Measurements from ENCODE around the gene EDA2R. TPM values are rescaled to one million over a fixed set of nuclear protein-coding genes. Genes with fewer than 3 reads are reported as not detected.

The EDA2R gene
- total RNA-seq, 1 experiment from 2014 or later, result 0.05 TPM

DNA sequence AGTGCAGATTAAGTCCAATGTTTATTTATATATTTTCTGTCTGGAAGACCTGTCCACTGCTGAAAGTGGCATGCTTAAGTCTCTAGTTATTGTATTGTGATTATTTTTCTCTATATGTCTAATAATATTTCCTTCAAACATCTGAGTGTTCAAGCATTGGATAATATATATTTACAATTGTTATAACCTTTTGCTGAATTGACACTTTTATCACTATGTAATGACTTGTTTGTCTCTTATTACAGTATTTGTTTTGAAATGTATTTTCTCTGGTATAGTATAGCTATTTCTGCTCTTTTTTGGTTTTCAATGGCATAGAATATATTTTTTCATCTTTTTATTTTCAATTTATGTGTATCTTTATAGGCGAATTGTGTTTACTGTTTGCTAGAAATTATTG is 59.7 kb downstream of the EDA2R start:
- no peaks in the 10 kb centered on the region for H3K4me1 ChIP-seq (ENCODE audit: control insufficient read depth, insufficient read depth, low read length)
- intact Hi-C loops (cut with micrococcal nuclease; ENCODE audit: unreplicated experiment), result no loop called here
- TF ChIP-seq, protein P1, sequence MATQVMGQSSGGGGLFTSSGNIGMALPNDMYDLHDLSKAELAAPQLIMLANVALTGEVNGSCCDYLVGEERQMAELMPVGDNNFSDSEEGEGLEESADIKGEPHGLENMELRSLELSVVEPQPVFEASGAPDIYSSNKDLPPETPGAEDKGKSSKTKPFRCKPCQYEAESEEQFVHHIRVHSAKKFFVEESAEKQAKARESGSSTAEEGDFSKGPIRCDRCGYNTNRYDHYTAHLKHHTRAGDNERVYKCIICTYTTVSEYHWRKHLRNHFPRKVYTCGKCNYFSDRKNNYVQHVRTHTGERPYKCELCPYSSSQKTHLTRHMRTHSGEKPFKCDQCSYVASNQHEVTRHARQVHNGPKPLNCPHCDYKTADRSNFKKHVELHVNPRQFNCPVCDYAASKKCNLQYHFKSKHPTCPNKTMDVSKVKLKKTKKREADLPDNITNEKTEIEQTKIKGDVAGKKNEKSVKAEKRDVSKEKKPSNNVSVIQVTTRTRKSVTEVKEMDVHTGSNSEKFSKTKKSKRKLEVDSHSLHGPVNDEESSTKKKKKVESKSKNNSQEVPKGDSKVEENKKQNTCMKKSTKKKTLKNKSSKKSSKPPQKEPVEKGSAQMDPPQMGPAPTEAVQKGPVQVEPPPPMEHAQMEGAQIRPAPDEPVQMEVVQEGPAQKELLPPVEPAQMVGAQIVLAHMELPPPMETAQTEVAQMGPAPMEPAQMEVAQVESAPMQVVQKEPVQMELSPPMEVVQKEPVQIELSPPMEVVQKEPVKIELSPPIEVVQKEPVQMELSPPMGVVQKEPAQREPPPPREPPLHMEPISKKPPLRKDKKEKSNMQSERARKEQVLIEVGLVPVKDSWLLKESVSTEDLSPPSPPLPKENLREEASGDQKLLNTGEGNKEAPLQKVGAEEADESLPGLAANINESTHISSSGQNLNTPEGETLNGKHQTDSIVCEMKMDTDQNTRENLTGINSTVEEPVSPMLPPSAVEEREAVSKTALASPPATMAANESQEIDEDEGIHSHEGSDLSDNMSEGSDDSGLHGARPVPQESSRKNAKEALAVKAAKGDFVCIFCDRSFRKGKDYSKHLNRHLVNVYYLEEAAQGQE (IDR thresholded peaks at IDR 0.05; ENCODE audit: insufficient read depth in 1 of 2, low read depth in 2 of 2, low read length in 1 of 2), result no peak
- no peak for TF ChIP-seq POLR2AphosphoS5 (IDR thresholded peaks at IDR 0.05; ENCODE audit: low read depth, low read length)
- TF ChIP-seq, protein P2, sequence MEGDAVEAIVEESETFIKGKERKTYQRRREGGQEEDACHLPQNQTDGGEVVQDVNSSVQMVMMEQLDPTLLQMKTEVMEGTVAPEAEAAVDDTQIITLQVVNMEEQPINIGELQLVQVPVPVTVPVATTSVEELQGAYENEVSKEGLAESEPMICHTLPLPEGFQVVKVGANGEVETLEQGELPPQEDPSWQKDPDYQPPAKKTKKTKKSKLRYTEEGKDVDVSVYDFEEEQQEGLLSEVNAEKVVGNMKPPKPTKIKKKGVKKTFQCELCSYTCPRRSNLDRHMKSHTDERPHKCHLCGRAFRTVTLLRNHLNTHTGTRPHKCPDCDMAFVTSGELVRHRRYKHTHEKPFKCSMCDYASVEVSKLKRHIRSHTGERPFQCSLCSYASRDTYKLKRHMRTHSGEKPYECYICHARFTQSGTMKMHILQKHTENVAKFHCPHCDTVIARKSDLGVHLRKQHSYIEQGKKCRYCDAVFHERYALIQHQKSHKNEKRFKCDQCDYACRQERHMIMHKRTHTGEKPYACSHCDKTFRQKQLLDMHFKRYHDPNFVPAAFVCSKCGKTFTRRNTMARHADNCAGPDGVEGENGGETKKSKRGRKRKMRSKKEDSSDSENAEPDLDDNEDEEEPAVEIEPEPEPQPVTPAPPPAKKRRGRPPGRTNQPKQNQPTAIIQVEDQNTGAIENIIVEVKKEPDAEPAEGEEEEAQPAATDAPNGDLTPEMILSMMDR (IDR thresholded peaks at IDR 0.05), result no peak
- no peak for TF ChIP-seq TCF7L2 (IDR thresholded peaks at IDR 0.05; ENCODE audit: low read depth, low read length)
- TF ChIP-seq SIN3A (IDR thresholded peaks at IDR 0.05; ENCODE audit: borderline replicate concordance, insufficient read depth, low read depth, low read length), result no peak
- H3K9me3 ChIP-seq (ENCODE audit: control insufficient read depth, insufficient read depth, low read depth, low read length), result no peaks in the 10 kb centered on the region
- no peaks in the 10 kb centered on the region for H3K36me3 ChIP-seq (ENCODE audit: control insufficient read depth, insufficient read depth, low read length)
- ATAC-seq (no peak), DNase-seq (ENCODE audit: low read depth, low spot score) (no peak)
- CTCF ChIA-PET, result no interaction called here
- H3K27me3 ChIP-seq (ENCODE audit: control insufficient read depth, insufficient read depth, low read length), result no peaks in the 10 kb centered on the region
- in situ Hi-C loops (cut with HindIII; ENCODE audit: low pct_unique_long_range_greater_than_20kb, low sequenced_read_pairs), result no loop called here
- no peak overlapping the region for H3K27ac ChIP-seq (ENCODE audit: low read length)
- no TSS peak for BruUV-seq (replicated peaks)
- H3K4me3 ChIP-seq (ENCODE audit: low read depth in 2 of 2, low read length in 2 of 2), result no peak overlapping the region
- POLR2A ChIA-PET, result no interaction called here

DNA sequence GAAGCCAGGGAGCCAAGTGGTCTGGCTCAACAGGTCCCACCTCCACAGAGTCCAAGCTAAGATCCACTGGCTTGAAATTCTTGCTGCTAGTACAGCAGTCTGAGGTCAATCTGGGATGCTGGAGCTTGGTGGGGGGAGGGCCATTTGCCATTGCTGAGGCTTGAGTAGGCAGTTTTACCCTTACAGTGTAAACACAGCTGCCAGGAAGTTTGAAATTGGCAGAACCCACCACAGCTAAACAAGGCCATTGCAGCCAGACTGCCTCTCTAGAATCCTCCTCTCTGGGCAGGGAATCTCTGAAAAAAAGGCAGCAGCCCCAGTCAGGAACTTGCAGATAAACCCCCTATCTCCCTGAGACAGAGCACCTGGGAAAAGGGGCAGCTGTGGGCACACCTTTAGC is 84.9 kb downstream of the EDA2R start:
- no peaks in the 10 kb centered on the region for H3K9me3 ChIP-seq (ENCODE audit: control insufficient read depth, insufficient read depth, low read depth, low read length)
- no peak for DNase-seq (ENCODE audit: low read depth, low spot score)
- BruUV-seq (replicated peaks), result no TSS peak
- in situ Hi-C loops (cut with HindIII; ENCODE audit: low pct_unique_long_range_greater_than_20kb, low sequenced_read_pairs) (no loop called here), intact Hi-C loops (cut with micrococcal nuclease; ENCODE audit: unreplicated experiment) (no loop called here)
- no peaks in the 10 kb centered on the region for H3K36me3 ChIP-seq (ENCODE audit: control insufficient read depth, insufficient read depth, low read length)
- ChIA-PET POLR2A (no interaction called here), CTCF (no interaction called here)
- H3K27ac ChIP-seq (ENCODE audit: low read length), result no peak overlapping the region
- H3K27me3 ChIP-seq (ENCODE audit: control insufficient read depth, insufficient read depth, low read length), result no peaks in the 10 kb centered on the region
- no peak for ATAC-seq
- H3K4me1 ChIP-seq (ENCODE audit: control insufficient read depth, insufficient read depth, low read length), result no peaks in the 10 kb centered on the region
- TF ChIP-seq POLR2AphosphoS5 (IDR thresholded peaks at IDR 0.05; ENCODE audit: low read depth, low read length), result no peak
- no peak for TF ChIP-seq TCF7L2 (IDR thresholded peaks at IDR 0.05; ENCODE audit: low read depth, low read length)
- TF ChIP-seq, protein P1 (IDR thresholded peaks at IDR 0.05; ENCODE audit: insufficient read depth in 1 of 2, low read depth in 2 of 2, low read length in 1 of 2), result no peak
- TF ChIP-seq, protein P2 (IDR thresholded peaks at IDR 0.05), result no peak
- no peak for TF ChIP-seq SIN3A (IDR thresholded peaks at IDR 0.05; ENCODE audit: borderline replicate concordance, insufficient read depth, low read depth, low read length)
- H3K4me3 ChIP-seq (ENCODE audit: low read depth in 2 of 2, low read length in 2 of 2), result no peak overlapping the region

Measured in Panc1 (cell line).